Melanocyte of skin (primary cell): Measurements from ENCODE around the gene MRE11. TPM values are rescaled to one million over a fixed set of nuclear protein-coding genes. Genes with fewer than 3 reads are reported as not detected.

Source experiments
- small RNA-seq, 2 donors: library from RNA; depleted of rRNA; stranded (forward); fragments of <200 nt; gene quantifications; one replicate each; pipeline ENCODE3, GENCODE V24; 2012
- total RNA-seq, 2 donors: library from RNA; depleted of rRNA; stranded (reverse); fragments of >200 nt; gene quantifications; 2 replicates each; pipeline ENCODE4 v1.2.3, GENCODE V29; 2012

Gene MRE11
- total RNA-seq, result 10 to 100 TPM; 14.5 to 18.3 TPM

GRCh38 chr11:94493281-94494125 lies at the start of gene MRE11, which contains the start of gene ANKRD49:
Gene MRE11, minus strand, starts transcription at chr11:94493844. Its CDS starts 1,043 bp downstream, at chr11:94492801.
Gene ANKRD49, plus strand, starts transcription at chr11:94493984. Its CDS starts 2,710 bp downstream, at chr11:94496694.

DNA sequence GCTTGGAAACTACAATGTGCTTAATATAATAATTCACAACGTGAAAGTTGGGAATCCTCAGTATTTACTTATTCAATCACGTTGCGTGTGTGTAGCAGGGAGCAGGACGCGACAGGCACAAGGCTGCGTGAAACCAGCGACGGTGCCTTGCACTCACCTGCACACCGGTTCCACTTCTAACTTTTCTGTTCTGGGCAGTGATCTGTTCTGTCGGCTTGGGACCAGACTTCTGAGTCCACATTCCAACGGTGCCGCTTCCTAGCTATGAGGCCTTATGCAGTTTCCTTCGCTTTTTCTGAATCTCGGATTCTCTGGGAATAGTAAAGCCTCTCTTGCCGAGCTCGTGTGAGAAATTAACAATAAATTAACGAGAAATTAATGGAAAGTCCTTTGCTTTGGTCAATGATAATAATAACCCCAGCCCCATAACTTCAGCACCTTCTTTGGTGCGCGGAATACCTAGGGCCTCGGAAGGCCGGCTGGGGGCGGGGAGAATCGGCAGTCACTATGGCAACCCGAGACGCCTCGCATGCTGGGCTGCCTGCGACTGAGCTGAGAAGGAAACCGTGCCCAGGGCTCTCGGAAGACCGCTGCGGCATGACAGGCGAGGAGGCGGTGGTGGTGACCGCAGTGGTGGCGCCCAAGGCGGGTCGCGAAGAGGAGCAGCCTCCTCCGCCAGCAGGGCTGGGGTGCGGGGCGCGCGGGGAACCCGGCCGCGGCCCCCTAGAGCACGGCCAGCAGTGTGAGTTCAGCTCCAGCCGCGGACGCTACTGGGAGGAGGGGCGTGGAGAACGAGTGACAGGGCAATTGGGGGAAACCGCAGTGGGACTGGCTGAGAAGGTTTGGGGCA lies 18.5 kb upstream of the MRE11 start, which contains the start of gene C11orf97:
TSS of gene C11orf97 (plus strand) at position 530 of the 850 bp plus-strand sequence. CDS start at position 598, 68 bp downstream.

DNA sequence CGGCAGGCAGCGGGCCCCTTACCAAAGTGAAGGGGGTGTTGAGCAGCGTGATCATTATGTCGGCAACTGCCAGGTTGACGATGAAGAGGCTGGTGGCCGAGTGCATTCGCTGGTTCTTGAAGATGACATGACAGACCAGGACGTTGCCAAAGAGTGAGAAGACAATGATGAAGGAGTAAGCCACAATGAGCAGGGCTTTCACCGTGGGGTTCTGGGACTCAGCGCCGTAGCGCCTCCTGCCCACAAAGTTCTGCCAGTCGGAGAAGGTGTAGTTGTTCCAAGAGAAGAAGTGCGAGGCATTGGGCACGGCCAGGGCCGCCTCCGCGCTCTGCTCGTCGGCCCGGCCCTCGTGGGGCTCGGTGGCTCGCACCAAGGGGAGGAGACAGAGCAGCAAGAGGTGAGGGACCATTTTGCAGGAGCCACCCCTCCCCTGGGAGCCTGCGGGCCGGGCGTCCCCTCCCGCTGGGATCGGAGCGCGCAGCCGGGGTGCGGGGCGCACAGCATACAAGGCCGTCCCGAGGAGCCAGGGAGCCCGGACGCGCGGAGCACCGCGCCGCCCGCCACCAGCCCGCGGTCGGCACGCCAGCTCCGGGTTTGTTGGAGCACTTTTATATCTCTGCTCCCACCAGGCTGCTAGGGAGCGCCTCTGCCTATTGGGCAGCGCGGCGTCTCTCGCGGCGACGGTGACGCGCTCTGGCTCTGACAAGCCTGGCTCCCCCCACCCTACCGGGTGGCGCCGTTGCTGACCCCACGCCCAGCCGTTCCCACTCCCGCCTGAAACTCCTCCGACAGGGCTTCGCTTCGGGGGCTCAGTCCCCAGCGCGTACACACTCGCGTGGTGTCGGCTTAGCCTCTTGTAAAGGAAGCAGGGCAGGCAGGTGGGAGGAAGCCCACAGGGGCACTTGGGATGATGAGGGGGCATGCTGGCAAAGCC lies 92.5 kb downstream of the MRE11 start, which contains the start of gene GPR83:
TSS of gene GPR83 (minus strand) at position 581 of the 934 bp plus-strand sequence. CDS start at position 409, 172 bp downstream.

Small RNA genes within 50 kb of the gene (small RNA-seq; reads per million reads assigned to genes)
- gene MIR548L, result 0.86 to 2.7 reads per million in 2 donors

Other genes starting within 250 kb of the MRE11 start
- gene IZUMO1R, start 189.3 kb downstream of the MRE11 start, total RNA-seq, result not detected
- gene GPR83, start 92.4 kb downstream of the MRE11 start, total RNA-seq, result under 1 TPM in 1 of 2 donors, not detected in 1; under 0.01 TPM
- gene ANKRD49, start 140 bp upstream of the MRE11 start, total RNA-seq, result 10 to 100 TPM in 1 of 2 donors, 1 to 10 TPM in 1; 9.3 to 12.0 TPM
- not detected for gene C11orf97, start 18.6 kb upstream of the MRE11 start, total RNA-seq
- 1 to 10 TPM; 3.3 to 6.2 TPM for gene FUT4, start 50.1 kb upstream of the MRE11 start, total RNA-seq
- 1 to 10 TPM in 1 of 2 donors, under 1 TPM in 1; 0.67 to 1.0 TPM for gene PIWIL4, start 73.5 kb upstream of the MRE11 start, total RNA-seq